Measurements from ENCODE around the gene PRSS1.
"Not testable (repeated sequence)": the region's sequence is repeated elsewhere in the genome, so short reads cannot be mapped to it uniquely, and the experiment has no call there.

PRSS1 gene

DNA sequence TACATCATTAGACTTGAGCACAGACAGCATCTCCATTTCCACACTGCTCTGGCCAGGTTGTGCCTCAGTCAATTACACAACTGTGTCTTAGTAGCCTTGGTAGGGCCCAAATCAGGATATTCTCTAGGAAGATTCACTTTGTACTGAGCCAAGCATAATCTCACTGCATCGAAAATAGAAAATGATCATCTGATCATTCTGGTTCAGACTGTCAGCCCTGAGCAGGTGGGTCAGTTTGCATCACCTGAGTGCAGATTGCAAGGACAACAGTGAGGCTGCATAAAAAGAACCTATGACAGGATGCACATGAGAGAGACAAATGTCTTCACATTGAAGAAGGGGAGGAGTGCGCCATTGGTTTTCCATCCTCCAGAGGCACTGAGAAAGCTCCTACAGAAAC is 862 bp upstream of the PRSS1 start:
- not testable (repeated sequence) for DNase-seq

DNA sequence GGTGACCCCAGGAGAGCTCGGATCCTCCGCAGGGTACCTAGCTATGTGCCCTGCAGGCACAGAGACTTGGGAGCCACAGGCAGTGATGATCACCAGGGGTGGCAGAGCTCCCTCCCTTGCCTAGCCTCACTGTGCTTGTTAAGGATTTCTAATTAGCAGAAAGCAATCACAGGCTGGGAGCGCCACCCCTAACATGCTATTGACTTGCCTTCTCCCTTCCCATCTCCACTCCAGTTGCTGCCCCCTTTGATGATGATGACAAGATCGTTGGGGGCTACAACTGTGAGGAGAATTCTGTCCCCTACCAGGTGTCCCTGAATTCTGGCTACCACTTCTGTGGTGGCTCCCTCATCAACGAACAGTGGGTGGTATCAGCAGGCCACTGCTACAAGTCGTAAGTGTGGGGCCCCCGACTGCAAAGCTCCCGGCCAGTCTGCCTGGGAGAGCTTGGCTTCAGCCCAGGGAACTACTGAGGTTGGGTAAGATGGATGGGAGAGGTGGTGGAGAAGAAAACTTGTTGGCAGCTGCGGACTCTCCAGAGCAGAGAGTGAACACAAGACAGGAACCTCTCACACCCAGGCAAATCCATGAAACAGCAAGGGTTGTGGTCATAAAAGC is 1.2 kb downstream of the PRSS1 start:
- DNase-seq, result no peak

DNA sequence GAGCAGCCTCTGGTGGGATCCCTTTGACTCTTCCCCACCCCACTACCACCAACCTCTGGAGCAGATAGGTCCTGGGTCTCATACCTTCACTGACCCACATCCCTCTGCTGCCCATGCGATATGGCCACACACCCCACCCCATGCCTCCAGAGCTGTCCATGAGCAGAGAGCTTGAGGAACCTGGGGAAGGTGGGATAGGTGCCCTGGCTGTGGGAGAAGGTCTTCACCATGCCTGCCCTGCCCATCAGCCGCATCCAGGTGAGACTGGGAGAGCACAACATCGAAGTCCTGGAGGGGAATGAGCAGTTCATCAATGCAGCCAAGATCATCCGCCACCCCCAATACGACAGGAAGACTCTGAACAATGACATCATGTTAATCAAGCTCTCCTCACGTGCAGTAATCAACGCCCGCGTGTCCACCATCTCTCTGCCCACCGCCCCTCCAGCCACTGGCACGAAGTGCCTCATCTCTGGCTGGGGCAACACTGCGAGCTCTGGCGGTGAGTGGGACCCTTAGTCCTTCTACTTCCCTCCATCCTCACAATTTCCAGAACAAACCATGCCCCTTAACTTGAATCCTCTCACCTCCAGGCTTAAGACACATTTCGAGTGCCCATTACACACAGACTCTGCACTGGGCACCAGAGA is 2.4 kb downstream of the PRSS1 start:
- not testable (repeated sequence) for DNase-seq

DNA sequence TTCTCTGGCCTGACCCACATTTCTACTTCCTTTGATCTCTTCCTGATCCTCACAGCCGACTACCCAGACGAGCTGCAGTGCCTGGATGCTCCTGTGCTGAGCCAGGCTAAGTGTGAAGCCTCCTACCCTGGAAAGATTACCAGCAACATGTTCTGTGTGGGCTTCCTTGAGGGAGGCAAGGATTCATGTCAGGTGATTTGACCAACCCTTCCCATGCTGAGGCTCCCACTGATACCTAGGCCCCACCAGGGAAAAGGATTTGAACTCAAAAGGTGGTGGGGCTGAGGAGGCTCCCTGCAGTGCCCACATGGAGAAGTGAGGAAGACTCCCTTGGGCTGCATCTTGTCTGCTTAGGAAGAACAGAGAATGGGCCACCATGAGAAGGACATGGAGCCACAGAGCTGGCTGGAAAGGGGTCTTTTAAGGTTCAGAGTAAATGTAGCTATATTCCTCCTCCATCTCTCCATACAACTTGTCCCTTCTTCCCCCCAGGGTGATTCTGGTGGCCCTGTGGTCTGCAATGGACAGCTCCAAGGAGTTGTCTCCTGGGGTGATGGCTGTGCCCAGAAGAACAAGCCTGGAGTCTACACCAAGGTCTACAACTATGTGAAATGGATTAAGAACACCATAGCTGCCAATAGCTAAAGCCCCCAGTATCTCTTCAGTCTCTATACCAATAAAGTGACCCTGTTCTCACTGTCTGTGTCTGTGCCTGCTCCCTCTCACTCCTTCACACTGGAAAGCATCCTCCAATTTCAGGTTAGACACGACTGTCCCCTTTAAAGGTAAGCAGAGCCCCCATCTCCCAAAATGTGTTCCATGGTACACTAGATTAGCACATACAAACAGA is 3.3 kb downstream of the PRSS1 start:
- no peak for DNase-seq

DNA sequence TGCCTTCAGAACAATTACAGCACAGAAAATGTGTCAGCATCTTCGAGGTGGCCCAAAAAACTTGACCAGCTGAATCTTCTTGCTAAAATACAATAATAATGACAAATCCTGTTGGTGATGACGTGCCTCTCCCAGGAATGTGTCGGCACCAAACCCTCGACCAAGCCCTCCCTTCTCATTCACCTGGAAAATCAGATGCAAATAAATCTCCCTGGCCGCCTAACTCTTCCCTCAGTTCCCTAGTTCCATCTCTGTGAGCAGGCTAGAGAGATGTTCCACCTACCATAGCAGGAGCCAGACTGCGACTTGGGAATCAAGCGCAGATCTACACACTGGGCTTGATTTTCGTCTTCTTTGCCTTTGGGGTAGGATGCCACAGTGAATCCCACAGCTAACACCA is 4.1 kb downstream of the PRSS1 start:
- no peak for DNase-seq

DNA sequence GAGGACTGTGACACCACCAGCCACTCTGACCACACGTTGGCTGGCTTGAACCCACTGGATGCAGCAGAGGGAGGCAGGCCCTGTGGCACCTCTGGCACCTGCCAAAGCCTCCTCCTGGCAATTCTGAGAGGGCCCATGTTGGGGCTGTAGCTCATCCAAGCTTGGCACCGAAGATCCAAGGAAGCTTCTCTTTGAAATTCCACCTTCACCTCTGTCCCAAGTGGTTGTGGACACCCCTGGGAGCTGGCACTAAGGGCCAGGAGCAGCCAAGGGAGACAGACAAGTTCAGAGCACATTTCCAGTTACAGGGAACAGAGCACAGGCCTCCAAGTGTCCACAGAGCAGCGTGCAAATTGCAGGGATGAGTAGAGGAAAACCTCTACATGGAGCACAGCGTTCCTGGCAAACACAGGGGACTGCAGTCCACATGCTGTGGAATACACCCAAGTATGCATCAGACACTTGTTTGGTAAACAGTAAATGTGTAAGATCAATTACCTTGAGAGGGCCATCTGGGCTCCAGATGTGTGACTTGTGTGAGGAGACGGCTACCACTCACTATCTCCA is 4.7 kb downstream of the PRSS1 start:
- DNase-seq, result not testable (repeated sequence)

DNA sequence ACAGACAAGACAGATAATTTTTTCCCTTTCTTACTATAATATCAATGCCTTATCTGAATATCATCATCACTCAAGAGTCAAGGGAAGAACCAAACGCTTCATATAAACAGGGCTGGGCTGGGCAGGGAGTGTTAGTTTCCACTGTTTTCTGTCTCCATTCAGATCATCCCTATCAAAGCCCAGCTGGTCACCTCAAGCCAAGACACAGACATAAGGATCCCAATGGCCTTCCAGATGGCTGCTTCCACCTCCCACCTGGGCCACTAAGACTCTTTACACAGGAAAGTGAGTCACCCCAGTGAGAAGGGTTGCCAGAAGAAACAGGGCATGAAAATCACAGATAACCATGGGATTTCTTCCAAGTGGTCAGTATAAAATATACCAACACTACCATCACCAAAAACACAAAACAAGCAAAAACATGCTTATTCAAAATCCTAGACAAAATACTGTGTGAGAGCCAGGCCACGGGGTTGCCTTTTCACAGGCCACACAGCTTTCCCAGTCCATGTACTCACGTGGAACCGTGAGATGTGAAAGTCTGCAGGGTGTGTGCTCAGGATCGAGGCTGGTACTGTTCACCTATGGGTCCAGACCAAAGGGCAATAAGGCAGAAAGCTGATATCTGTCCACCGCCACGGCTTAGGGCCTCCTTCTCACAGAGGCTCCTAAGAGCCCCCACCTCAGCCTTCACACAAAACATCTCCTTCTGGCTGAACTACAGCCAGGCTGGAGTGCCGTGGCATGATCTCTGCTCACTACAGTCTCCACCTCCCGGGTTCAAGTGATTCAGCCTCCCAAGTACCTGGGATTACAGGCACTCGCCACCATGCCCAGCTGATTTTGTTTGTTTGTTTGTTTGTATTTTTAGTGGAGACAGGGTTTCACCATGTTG is 5.7 kb downstream of the PRSS1 start:
- DNase-seq, result no peak

DNA sequence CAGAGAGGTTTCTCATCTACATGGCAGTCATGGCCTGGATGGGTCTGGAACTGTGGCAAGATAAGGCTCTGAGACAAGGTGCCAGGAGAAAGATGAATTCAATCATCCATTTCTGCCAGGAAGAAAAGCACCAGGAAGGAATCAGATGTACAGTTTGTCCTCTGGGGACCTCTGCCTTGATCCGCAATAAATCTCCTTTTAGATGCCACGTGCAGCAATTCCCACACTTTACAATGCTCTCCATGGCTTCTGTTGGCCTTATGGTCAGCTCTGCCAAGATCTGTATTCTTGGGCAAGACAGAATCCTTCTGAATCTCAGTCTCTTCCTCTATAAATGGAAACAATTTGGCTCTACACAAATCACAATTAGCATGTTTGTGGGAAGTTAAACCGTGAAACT is 9.0 kb downstream of the PRSS1 start:
- DNase-seq, result not testable (repeated sequence)

DNA sequence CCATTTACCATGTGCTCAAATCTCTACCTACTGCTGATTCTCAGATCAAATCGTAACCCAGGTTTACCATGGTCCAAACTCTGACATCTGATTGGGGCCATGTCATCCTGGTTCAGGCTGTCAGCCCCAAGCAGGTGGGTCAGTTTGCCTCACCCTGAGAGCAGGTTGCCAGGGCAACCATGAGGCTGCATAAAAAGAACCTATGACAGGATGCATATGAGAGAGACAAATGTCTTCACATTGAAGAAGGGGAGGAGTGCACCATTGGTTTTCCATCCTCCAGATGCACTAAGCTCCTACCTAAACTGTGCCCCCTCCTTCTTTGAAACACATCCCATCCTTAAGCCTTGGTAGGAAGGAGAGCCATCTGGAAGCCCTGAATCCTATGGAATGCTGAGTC is 10.2 kb downstream of the PRSS1 start:
- no peak for DNase-seq

DNA sequence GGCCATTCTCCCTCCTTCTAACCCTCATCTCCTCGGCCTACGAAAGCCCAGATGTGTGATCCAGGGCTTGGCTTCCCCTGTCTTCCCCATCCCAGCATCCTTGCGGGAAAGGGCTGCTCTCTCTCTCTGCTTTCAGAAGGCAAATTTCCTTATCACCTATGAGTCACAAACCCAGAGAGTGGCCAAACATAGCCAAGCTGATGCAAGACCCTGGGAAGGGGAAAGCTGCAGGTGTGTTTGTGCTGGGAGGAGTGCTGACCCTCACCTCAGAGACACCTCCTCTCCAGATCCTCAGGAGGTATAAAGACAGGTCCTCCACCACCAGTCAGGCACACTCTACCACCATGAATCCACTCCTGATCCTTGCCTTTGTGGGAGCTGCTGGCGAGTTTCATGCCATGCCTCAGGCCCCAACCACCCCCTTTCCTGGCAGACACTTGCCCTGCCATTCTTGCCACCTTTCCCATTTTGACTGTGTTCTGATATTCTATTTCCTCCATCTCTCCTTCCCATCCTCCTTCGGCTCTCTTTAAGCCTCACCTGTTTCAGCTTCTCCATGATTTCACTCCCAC is 10.9 kb downstream of the PRSS1 start:
- no peak for DNase-seq

DNA sequence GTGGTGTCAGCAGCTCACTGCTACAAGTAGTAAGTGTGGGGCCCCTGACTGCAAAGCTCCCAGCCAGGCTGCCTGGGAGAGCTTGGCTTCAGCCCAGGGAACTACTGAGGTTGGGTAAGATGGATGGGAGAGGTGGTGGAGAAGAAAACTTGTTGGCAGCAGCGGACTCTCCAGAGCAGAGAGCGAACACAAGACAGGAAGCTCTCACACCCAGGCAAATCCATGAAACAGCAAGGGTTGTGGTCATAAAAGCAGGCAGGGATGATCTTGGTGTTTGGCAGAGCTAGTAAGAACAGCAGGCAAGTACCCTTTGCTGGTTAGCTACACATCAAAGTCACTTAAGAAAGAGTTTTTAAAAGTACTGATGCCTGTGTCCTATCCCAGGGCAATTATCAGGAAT is 12.3 kb downstream of the PRSS1 start:
- not testable (repeated sequence) for DNase-seq

DNA sequence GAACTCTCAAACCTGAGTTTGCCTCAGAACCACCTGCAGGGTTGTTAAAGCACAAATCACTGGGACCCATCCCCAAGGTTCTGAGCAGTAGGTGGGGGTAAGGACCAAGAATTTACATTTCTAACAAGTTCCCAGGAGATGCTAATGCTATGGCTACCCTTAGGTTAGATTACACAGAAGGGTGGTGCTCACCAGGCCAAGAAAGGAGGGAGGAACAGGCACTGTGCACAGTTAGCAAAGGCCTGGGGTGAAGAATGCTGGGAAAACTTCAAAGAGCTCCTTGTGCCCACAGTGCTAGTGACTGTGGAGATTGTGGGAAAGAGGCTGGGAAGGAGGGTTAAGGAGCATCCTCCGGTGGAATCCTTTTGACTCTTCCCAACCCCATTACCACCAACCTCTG is 12.8 kb downstream of the PRSS1 start:
- no peak for DNase-seq

DNA sequence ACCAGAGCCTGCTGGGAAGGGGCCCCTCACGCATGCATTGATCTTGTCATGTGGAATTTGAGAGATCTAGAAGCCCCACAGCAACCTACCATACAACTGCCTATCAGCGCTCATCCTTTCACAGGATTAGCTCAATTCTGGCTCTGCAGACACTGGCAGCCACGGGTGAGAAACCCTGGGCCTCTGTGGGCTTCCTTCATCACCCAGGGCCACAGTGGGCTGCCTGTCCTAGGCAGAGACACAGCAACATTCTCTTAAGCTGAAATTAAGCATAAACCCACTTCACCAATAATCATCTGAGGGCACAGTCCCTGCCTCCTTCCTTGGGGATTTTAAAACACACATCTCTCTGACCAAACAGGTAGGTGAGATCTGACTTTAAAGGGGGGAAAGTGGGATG is 18.2 kb downstream of the PRSS1 start:
- no peak for DNase-seq

DNA sequence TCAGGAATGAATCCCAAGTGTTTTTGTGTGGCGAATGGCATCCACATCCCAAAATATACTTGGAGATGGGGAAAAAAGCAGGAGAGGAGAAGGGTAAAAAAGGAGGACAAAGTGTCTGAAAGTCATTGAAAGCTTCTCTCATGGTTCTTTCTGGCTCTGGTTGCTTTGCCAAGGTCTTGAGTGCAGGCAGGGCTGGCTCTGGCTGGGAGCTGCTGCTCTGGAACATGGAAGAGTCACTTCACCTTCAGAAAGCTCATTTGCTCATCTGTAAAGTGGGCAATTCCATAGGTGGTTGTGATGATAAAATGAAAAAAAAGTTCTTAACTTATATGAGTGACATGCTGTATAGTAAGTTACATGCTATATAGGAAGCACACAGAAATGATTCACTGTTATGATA is 18.6 kb downstream of the PRSS1 start:
- DNase-seq, result no peak

DNA sequence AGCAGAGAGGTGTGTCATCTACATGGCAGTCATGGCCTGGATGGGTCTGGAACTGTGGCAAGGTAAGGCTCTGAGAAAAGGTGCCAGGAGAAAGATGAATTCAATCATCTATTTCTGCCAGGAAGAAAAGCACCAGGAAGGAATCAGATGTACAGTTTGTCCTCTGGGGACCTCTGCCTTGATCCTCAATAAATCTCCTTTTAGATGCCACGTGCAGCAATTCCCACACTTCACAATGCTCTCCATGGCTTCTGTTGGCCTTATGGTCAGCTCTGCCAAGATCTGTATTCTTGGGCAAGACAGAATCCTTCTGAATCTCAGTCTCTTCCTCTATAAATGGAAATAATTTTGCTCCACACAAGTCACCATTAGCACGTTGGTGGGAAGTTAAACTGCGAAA is 19.6 kb downstream of the PRSS1 start:
- DNase-seq, result not testable (repeated sequence)

DNA sequence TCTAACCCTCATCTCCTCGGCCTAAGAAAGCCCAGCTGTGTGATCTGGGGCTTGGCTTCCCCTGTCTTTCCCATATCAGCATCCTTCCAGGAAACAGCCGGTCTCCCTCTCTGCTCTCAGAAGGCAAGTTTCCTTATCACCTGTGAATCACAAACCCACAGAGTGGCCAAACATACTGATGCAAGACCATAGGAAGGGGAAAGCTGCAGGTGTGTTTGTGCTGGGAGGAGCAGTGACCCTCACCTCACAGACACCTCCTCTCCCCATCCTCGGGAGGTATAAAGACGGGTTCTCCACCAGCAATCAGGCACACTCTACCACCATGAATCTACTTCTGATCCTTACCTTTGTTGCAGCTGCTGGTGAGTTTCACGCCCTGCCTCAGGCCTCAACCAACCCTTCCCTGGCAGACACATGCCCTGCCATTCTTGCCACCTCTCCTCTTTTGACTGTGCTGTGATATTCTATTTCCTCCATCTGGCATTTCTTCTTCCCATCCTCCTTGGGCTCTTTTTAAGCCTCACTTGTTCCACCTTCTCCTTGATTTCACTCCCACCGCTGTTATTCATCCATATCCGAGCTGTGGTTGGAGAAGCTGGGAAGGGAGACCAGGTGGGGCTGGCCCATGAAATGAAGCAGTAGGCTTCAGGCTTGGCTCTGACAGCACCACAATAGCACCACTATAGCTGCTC is 21.5 kb downstream of the PRSS1 start, which contains the start of gene PRSS2:
PRSS2 (plus strand) TSS at position 310 of the 692 bp plus-strand sequence; CDS start at position 323, 13 bp downstream.
- no peak for DNase-seq

DNA sequence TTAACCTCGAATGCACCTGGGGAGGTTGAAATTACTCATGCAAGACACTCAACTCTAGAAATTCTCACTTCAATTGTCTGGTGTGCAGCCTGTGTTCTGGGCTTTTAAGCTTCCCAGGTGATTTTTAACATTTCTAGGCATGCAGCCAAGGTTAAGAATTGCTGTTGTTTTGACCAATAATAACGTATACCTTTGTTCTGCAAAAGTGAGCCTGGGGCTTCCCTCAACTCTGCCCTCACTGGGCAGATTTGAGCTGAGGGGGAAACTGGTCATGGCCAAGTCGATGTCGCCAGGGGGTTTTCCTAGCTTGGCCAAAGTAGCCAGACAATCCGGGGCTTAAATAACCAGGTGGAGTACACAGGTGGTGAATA is 22.1 kb downstream of the PRSS1 start:
- no peak for DNase-seq

DNA sequence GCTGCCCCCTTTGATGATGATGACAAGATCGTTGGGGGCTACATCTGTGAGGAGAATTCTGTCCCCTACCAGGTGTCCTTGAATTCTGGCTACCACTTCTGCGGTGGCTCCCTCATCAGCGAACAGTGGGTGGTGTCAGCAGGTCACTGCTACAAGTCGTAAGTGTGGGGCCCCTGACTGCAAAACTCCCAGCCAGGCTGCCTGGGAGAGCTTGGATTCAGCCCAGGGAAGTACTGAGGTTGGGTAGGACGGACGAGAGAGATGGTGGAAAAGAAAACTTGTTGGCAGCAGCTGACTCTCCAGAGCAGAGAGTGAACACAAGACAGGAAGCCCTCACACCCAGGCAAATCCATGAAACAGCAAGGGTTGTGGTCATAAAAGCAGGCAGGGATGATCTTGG is 22.8 kb downstream of the PRSS1 start:
- DNase-seq, result no peak

DNA sequence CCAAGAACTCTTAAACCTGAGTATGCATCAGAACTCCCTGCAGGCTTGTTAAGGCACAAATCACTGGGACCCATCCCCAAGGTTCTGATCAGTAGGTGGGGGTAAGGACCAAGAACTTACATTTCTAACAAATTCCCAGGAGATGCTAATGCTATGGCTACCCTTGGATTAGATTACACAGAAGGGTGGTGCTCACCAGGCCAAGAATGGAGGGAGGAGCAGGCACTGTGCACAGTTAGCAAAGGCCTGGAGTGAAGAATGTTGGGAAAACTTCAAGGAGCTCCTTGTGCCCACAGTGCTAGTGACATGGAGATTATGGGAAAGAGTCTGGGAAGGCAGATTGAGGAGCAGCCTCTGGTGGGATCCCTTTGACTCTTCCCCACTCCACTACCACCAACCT is 23.4 kb downstream of the PRSS1 start:
- no peak for DNase-seq

DNA sequence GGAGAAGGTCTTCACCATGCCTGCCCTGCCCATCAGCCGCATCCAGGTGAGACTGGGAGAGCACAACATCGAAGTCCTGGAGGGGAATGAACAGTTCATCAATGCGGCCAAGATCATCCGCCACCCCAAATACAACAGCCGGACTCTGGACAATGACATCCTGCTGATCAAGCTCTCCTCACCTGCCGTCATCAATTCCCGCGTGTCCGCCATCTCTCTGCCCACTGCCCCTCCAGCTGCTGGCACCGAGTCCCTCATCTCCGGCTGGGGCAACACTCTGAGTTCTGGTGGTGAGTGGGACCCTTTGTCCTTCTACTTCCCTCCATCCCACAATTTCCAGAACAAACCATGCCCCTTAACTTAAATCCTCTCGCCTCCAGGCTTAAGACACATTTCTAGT is 24.0 kb downstream of the PRSS1 start:
- DNase-seq, result no peak

DNA sequence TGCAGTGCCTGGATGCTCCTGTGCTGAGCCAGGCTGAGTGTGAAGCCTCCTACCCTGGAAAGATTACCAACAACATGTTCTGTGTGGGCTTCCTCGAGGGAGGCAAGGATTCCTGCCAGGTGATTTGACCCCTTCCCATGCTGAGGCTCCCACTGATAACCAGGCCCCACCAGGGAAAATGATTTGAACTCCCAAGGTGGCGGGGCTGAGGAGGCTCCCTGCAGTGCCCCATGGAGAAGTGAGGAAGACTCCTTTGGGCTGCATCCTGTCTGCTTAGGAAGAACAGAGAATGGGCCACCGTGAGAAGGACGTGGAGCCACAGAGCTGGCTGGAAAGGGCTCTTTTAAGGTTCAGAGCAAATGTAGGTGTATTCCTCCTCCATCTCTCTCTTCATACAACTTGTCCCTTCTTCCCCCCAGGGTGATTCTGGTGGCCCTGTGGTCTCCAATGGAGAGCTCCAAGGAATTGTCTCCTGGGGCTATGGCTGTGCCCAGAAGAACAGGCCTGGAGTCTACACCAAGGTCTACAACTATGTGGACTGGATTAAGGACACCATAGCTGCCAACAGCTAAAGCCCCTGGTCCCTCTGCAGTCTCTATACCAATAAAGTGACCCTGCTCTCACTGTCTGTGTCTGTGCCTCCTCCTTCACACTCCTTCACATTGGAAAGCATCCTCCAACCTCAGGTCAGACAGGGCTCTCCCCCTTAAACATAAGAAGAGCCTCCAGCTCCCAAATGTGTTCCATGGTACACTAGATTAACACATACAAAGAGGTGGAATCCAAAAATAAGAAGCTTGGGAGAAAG is 24.9 kb downstream of the PRSS1 start:
- no peak for DNase-seq

All from NCI-H1092 (cell line).